Erythroblast (primary cell): Measurements from ENCODE around the gene SIRT6.

Experiments
- GATA1 ChIP-seq: IDR thresholded peaks from 2 replicates; pipeline ENCODE4 v1.6.1; 2011; ENCODE audit warnings: low read depth, mild to moderate bottlenecking, control low read depth, low read length, moderate library complexity
- POLR2A ChIP-seq: IDR thresholded peaks from 2 replicates; pipeline ENCODE4 v1.6.1; 2011; ENCODE audit warnings: mild to moderate bottlenecking, low read length

- TF ChIP-seq POLR2A (no peak), GATA1 (no peak)
Measured at GRCh38 chr19:4220188-4220587, 37.8 kb upstream of the SIRT6 start.
